HG03175 (cell line): Measurements from ENCODE around the gene FFAR2.
"Not testable (repeated sequence)": the region's sequence is repeated elsewhere in the genome, so short reads cannot be mapped to it uniquely, and the experiment has no call there.

Source experiments
- ATAC-seq: cut with Tn5 transposase; IDR thresholded peaks from one replicate; pipeline ENCODE4 v1.9.1; 2021; ENCODE audit warnings: mild to moderate bottlenecking, moderate library complexity; ENCODE audit not compliant: unreplicated experiment

FFAR2 gene

DNA sequence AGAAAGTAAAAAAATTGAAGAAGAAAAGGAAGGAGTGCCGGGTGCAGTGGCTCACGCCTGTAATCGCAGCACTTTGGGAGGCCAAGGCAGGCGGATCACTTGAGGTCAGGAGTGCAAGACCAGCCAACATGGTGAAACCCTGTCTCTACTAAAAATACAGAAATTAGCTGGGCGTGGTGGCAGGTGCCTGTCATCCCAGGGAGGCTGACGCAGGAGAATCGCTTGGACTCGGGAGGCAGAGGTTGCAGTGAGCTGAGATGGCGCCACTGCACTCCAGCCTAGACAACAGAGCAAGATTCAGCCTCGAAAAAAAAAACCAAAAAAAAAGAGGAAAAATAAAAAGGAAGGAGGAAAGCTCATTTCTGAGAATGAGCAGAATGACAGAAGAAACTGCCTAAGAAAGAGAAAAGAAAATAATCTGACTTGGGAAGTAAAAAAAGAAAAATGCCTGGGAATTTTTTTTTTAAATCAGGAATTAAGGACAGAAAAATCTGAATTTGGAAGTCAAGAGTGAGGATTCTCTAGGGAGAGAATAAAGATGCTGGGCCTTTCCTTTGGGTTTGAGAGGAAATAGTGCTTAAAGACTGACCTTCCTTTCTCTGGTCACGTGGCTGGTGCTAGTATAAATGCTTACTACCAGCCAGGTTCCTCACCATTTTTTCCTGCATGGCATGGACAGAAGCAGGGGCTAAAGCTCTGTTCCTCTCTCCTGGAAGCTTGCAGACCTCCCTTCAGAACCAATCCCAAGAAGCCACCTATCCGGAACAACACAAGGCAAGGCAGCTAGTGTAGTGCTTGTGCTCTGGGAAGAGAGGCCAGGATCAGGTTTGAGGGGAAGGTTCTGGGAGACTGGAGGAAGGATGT is at the start of gene FFAR2:
Gene FFAR2, plus strand, starts transcription at position 652 of the 864 bp plus-strand sequence. CDS start 1,458 bp downstream, outside the sequence.
- ATAC-seq = no peak

DNA sequence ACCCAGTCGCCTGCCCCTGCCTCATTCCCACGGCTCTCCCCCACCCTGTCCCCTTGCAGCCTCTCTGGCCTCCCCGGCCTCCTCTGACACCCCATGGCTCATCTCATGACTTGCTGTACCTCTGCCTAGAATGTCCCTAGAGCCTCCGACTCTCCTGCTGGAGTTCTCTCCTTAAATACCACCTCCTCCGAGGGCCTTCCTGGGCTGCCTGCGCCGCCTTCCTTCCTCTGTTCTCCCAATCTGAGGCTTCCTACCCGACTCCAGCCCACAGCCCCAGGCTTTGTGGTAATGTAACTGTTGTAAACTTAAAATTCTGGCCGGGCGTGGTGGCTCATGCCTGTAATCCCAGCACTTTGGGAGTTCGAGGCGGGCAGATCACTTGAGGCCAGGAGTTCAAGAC is 49.5 kb upstream of the FFAR2 start:
- no peak for ATAC-seq

DNA sequence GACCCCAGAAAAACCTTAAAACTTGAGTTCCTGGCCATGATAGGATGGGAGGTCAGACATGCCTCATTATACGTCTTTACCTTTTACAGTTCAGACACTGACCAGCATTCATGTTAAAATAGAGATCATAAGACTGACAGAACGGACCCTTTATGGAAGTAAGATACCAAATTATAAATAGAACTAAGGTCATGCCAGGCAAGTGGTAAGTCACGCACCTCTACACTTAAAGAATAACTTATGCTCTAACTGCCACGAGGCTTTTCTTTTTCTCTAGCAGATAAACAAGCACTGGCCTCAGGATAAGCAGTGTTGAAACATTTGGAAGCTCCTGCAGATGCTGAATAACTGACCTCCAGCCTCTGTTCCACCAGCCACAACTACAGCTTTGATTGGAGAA is 48.8 kb upstream of the FFAR2 start:
- ATAC-seq = no peak

DNA sequence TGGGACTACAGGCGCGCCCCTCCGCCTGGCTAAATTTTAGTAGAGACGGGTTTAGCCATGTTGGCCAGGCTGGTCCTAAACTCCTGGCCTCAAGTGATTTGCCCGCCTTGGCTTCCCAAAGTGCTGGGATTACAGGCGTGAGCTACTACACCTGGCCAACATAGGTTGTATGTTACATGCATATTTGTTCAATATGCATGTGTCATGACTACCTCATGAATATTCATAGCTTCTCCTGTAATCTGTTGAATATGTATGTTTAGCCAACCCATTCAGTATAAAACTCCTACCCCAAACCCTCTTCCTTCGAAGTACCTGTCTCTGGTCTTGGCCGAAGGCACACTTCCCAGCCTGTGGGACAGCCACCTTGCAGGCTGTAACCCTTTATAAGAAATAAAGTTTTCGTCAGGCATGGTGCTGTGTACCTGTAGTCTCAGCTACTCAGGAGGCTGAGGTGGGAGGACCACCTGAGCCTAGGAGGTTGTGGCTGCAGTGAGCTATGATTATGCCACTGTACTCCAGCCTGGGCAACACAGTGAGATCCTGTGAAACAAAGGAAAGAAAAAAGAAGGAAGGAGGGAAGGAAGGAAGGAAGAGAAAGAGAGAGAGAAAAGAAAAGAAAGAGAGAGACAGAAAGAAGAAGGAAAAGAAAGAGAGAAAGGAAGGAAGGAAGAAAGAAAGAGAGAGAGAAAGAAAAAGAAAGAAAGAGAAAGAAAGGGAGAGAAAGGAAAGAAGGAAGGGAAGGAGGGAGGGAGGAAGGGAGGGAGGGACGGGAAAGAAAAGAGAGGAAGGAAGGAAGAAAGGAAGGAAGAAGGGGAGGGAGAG is 47.9 kb upstream of the FFAR2 start:
- no peak for ATAC-seq

DNA sequence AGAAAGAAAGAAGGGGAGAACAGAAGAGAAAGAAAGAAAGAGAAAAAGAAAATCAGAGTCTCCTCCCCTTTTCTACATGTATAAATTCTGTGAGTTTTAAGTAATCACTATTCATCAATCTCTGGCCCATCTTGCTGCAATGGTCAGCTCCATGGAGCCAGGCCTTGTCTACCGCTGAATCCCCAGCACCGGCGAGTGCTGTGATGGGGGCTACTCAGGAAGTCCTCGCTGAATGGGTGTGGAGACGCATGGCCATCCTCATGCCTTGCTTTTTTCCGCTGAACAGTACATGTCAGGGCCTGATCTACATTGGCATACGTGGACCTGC is 47.3 kb upstream of the FFAR2 start:
- no peak for ATAC-seq

DNA sequence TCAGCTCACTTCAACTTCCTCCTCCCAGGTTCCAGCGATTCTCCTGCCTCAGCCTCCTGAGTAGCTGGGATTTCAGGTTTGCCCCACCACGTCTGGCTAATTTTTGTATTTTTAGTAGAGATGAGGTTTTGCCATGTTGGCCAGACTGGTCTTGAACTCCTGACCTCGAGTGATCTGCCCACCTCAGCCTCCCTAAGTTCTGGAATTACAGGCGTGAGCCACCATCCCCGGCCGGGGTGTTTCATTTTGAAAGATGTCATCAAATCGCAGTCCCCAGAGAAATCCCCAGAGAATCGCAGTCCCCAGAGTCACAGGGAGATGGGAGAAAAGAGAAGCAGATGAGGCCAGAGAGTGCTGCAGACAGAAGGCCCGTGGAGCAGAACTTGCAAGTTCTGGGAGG is 46.6 kb upstream of the FFAR2 start:
- not testable (repeated sequence) for ATAC-seq

DNA sequence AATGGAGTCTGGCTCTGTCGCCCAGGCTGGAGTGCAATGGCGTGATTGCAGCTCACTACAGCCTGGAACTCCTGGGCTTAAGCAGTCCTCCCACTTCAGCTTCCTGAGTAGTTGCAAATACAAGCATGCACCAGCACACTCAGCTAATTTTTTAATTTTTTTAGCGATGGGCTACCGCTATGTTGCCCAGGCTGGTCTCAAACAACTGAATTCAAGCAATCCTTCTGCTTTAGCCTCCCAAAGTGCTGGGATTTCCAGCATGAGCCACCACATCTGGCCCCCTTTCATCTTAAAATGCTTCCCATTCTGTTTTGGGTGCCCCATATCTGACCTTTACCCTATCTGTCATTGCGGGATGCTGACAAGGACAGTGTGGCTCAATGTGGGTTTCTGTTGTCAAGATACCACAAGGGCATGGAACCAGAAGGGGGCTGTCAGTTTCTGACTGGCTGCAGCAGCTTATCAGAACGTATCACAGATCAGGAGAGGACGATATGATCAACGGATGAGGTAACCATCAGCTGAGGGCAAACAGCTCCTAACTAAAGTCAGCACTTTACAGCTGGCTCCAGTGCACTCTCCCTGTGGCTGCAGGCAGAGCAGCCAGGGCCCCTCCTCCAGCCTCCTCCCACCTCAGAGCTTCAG is 44.8 kb upstream of the FFAR2 start:
- no peak for ATAC-seq

DNA sequence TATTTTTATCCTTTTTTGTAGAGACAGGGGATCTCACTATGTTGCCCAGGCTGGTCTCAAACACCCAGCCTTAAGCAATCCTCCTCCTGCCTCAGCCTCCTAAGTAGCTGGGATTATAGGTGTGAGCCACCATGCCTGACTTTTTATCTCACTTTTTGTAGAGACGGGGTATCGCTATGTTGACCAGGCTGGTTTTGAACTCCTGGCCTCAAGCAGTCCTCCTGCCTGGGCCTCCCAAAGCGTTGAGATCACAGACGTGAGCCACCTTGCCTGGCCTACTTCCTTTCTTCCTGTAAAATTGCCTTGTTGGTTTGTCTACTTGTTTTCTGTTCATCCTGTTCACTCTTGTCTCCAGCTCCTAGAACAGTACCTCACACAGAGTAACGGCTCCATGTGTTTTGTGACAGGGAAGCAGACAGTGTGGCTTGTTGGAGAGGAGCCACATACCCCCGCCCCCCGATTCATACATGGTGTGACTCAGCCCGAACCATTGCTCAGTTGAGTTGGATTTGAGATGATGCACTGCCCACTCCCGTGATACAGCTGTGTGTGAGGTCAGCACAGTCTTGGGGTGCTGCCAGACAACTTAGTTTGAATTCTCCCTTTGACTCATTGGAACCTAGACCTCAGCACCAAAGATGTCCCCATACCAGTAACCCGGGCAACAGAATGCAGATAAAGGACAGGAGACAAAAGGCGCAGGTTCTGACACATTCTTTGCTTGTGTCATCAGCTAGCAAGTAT is 43.0 kb upstream of the FFAR2 start:
- ATAC-seq = peak; percentile 69

DNA sequence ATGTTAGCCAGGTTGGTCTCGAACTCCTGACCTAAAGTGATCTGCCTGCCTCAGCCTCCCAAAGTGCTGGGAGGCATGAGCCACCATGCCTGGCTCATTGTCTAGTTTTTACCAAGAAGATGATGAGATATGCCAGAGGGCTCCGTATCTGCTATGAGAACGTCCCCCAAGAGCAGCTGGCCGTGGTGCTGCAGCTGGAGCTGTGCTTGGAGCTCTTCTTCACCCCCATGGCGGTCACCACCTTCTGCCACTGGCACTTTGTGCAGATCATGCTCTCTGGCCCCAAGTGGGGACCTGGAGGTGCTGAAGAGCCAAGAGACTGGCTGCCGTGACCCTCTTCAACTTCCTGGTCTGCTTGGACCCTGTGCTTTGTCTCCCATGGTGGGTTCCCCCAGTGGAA is 40.4 kb upstream of the FFAR2 start:
- ATAC-seq = no peak

DNA sequence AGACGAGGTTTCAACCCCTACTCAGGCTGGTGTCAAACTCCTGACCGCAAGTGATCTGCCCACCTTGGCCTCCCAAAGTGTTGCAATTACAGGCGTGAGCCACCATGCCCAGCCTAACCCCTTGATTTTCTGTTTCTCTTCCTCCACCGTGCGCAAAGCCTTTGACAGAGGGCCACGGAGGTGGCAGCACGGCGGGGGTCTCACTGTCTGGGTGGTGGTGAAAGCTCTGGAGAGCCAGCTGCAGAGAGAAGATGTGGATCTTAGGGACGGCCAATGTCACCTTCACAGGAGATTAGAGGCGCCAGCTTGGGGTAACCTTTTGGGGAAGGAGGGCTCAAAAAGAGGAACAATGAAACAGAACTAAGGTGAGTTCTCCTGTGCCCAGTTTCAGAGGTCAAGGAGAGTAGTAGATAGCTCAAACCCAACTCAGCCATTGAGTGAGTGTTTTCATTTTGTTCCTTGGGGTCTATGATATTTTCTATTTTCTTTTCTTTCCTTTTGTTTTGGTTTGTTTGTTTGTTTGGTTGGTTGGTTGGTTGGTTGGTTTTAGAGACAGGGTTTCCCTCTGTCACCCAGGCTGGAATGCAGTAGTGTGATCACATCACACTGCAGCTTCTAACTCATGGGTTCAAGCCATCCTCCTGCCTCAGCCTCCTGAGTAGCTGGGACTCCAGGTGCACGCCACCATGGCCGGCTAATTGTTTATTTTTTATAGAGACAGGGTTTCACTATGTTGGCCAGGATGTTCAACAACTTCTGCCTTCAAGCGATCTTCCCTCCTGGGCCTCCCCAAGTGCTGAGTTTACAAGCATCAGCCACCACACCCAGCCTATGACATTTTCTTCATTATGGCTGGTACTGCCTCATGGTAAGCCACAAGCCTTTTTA is 39.5 kb upstream of the FFAR2 start:
- peak; percentile 82 for ATAC-seq

DNA sequence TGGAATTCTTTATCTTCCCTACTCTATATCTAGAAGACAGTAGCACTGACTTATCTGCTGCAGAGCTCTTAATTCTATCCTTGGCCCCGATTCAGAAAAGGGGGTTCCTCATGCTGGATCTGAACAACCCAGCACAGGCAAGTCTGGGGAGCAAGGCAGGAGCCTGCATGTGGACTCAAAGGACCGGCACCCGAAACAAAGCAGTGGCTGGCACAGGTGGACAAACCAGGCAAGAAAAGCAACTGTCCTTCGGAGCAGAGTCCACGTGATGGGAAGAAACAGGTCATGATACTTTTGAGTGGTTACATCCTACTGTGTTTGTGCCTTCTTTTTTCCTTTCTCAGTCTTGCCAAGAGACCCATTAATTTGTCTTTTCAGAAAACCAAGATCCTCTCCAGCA is 38.9 kb upstream of the FFAR2 start:
- ATAC-seq = no peak

DNA sequence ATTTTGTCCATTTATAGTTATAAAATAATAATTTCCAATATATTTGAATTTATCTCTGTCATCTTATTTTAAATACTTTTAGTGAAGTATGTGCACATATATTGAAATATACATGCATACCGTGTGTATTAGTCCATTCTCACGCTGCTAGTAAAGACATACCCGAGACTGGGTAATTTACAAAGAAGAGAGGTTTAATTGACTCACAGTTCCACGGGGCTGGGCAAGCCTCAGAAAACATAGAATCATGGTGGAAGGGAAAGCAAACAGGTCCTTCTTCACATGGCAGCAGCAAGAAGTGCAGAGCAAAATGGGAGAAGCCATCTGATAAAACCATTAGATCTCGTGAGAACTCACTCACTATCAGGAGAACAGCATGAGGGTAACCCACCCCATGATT is 37.6 kb upstream of the FFAR2 start:
- ATAC-seq = no peak

DNA sequence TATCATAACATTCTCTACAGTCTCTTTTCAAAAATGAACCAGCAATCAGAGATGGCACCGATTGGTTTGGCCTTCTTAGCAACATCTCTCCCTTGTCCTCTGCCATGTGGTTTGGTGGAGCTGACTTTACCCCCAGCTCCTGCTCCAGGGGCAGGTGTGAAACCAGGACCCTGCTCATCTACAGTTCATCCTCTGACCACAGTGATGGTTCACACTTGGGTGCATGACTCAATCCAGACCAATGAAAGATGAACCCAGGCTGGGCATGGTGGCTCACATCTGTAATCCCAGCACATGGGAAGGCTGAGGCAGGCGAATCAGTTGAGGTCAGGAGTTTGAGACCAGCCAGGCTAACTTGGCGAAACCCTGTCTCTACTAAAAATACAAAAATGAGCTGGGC is 33.6 kb upstream of the FFAR2 start:
- ATAC-seq = no peak

DNA sequence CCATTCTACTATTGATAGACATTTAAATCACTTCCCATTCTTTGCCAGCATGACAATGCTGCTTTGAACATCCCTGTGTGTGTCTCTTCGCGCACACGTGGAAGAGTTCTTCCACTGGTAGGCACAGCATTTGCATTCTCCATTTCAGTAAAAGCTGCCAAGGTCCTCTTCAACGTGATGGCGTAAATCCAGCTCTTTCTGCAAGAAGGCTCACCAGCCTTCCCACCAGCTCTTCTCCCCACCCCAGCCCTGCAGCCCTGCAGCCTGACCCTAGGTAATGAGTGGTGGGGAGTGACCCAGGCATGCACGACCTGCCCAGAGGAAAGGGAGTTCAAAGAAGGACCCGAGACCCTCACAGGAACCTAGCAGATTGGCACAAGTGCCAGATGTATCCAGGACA is 31.7 kb upstream of the FFAR2 start:
- no peak for ATAC-seq

DNA sequence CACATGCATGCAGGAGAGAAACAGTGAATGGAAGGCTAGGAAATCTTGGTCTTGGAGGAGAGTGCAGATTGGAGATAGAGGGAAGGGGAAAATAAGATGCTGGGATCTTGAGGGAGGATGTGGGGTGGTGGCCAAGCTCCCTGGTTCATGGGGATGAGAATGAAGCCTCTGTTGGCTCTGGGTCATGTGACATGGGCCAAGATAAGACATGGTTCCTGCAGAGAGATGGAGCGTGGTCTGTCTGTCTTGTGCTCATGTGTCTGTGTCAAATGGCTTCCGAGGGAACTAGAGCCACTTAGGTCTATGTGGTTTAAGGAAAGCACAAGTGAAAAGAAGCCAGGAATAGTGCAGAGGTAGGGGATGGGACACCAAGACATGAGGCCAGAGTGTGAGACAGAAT is 30.8 kb upstream of the FFAR2 start:
- no peak for ATAC-seq

DNA sequence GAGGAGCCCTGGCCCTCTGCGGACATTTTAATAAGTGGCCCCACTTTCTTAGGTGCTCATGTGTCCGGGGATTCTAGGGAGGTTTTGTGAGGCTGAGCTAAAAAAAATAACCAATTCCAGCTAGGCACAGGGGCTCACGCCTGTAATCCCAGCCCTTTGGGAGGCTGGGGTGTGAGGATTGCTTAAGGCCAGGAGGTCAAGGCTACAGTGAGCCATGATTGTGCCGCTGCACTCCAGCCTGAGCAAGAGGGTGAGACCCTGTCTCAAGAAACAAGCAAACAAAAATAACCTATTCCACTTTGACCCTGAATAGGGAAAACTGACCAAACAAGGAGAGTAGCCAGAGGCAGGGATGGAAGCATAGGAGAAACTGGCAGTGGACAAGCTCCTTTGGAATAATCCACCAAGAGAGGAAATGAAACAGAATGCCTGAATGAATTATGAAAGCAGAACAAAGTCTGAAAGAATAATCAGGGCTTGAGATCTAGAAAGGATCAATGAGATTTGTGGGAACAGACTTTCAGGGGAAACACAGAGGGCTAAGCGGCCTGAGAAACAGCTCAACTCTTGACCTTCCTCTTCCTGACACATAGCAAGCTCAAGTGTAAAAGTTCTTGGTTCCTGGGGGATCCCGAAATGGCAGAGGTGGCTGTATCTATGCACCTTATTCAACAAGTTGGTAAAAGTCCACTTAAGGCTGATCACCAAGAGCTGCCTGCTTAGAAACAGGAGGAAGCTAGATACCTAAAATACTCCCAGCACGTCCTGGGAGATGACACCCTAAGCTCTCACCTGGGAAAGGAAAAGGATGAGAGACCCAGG is 30.1 kb upstream of the FFAR2 start:
- no peak for ATAC-seq

DNA sequence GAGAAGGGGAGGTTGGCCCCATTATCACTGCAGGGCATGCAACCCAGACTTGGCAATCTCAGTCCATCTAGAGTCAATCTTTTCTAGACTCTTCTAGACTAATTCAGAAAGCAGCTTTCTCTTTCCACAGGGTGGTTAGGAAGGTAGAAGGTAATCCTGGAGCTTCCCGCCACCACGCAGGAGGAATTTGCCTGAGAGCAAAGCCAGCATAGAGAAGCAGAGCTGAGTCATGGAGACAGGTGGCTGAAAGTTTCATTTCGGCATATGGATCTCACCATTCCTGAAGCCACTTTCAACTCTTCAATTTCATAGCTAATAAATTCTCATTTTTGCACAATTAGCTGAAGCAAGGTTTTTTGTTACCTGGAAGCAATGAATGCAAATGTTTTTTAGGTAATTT is 29.0 kb upstream of the FFAR2 start:
- no peak for ATAC-seq

DNA sequence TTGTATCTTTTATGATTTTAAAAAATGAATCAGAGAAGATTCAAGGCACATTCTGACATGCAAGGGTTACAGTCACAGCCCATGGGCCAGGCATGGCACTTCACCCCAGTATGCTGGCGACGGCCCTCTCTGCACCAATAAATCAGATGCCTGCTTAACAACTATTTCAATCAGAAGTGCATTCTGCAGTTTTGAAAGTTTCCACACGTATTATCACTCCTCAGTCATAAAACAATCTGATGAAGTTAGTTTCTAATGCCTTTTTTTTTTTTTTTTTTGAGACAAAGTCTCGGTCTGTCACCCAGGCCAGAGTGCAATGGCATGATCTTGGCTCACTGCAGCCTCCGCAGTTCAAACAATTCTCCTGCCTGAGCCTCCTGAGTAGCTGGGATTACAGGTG is 28.3 kb upstream of the FFAR2 start:
- no peak for ATAC-seq

DNA sequence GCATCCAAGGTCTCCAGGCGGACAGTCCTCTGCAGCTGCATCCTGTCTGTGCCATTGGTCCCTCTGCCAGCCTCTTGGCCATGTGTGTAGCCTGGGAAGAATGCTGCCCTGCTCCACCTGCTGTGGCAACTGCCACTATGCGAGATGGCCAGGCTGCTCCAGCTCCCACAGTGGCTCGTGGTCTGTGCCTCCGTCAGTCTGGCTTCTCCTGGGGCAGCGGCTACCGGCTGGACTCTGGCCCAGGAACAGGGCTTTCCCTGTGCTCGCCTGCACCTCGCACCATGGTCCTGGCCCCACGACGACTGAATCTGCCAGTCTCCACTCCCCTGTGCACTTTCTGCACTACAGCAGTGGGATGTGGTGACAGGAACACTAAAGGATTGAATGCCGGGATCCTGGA is 26.7 kb upstream of the FFAR2 start:
- no peak for ATAC-seq
